HepG2 (cell line): ENCODE results near the gene RASSF7. TPM values are rescaled to one million over a fixed set of nuclear protein-coding genes. Genes with fewer than 3 reads are reported as not detected.

Experiments used
- ARHGAP35 ChIP-seq: sonication (generic); formaldehyde crosslinking; IDR thresholded peaks from 2 replicates; pipeline ENCODE4 v1.9.0; 2022; ENCODE audit warnings: mild to moderate bottlenecking, inconsistent platforms, moderate library complexity, missing genetic modification reagents, borderline replicate concordance
- ARID2 ChIP-seq: sonication (generic); formaldehyde crosslinking; IDR thresholded peaks from 2 replicates; pipeline ENCODE4 v1.8.1; 2022; ENCODE audit warnings: mild to moderate bottlenecking, missing genetic modification reagents, borderline replicate concordance
- CEBPB ChIP-seq: IDR thresholded peaks from 2 replicates; pipeline ENCODE4 v1.6.1; 2011; ENCODE audit warnings: low read depth, low read length, improper control_type of control experiment, borderline replicate concordance
- DNMT1 ChIP-seq: sonication (generic); formaldehyde crosslinking; IDR thresholded peaks from 2 replicates; pipeline ENCODE4 v1.5.1; 2020; ENCODE audit warnings: mild to moderate bottlenecking, missing genetic modification reagents
- KAT8 ChIP-seq: IDR thresholded peaks from 2 replicates; pipeline ENCODE4 v1.6.1; 2016; ENCODE audit warnings: missing genetic modification reagents, missing compliant biosample characterization
- MBNL3 ChIP-seq: fragments of 250-450 bp; sonication (Bioruptor Pico); conservative IDR thresholded peaks from 2 replicates; pipeline ENCODE4 v1.8.0; 2022; ENCODE audit warnings: mild to moderate bottlenecking, inconsistent platforms
- NFAT5 ChIP-seq: sonication (generic); formaldehyde crosslinking; IDR thresholded peaks from 2 replicates; pipeline ENCODE4 v1.4.0; 2020; ENCODE audit warnings: missing genetic modification reagents
- NFE2 ChIP-seq: sonication (generic); formaldehyde crosslinking; IDR thresholded peaks from 2 replicates; pipeline ENCODE4 v1.4.0; 2020; ENCODE audit warnings: missing genetic modification reagents
- NR2C2 ChIP-seq: sonication (generic); formaldehyde crosslinking; IDR thresholded peaks from 2 replicates; pipeline ENCODE4 v1.4.0; 2020; ENCODE audit warnings: missing genetic modification reagents, mild to moderate bottlenecking, moderate library complexity, borderline replicate concordance
- PHB2 ChIP-seq: fragments of 450-650 bp; IDR thresholded peaks from 2 replicates; pipeline ENCODE4 v1.6.1; 2018; ENCODE audit not compliant: partially characterized antibody
- POGZ ChIP-seq: sonication (generic); formaldehyde crosslinking; IDR thresholded peaks from 2 replicates; pipeline ENCODE4 v1.4.0; 2020; ENCODE audit warnings: mild to moderate bottlenecking, missing genetic modification reagents
- STAT5B ChIP-seq: sonication (generic); formaldehyde crosslinking; IDR thresholded peaks from 2 replicates; pipeline ENCODE4 v1.4.0; 2020; ENCODE audit warnings: missing genetic modification reagents
- TARDBP ChIP-seq: sonication (generic); formaldehyde crosslinking; IDR thresholded peaks from 2 replicates; pipeline ENCODE4 v1.8.0; 2022; ENCODE audit warnings: mild to moderate bottlenecking, missing genetic modification reagents
- ZFAT ChIP-seq: sonication (generic); formaldehyde crosslinking; conservative IDR thresholded peaks from 2 replicates; pipeline ENCODE4 v1.8.1; 2023; ENCODE audit warnings: missing genetic modification reagents, inconsistent platforms
- ZNF260 ChIP-seq: sonication (generic); formaldehyde crosslinking; IDR thresholded peaks from 2 replicates; pipeline ENCODE4 v1.4.0; 2020; ENCODE audit warnings: missing genetic modification reagents, low read depth, mild to moderate bottlenecking, borderline replicate concordance
- ZNF543 ChIP-seq: sonication (generic); formaldehyde crosslinking; IDR thresholded peaks from 2 replicates; pipeline ENCODE4 v1.4.0; 2020; ENCODE audit warnings: mild to moderate bottlenecking, missing genetic modification reagents
- ZNF891 ChIP-seq: sonication (generic); formaldehyde crosslinking; IDR thresholded peaks from 2 replicates; pipeline ENCODE4 v1.5.0; 2020; ENCODE audit warnings: mild to moderate bottlenecking, missing genetic modification reagents
- polyA plus RNA-seq, 8 experiments: library from polyadenylated mRNA; depleted of rRNA in 3 of 8; stranded (reverse) in 7 of 8; unstranded in 1 of 8; fragments of >200 nt; fragmentation: Illumina TruSeq in 4 of 8; extraction: Trizol in 4 of 8; gene quantifications; 2 replicates each; pipeline versions ENCODE4 v1.2.1 to v1.2.3, GENCODE V29; 2011 to 2016; ENCODE audit warnings: low read depth in 4 of 8, missing spikeins in 1 of 8, mixed read lengths in 1 of 8; ENCODE audit not compliant: insufficient read depth in 1 of 8
- total RNA-seq, 5 experiments: library from RNA; depleted of rRNA; stranded (reverse); fragments of >200 nt; fragmentation: Illumina TruSeq; extraction: Trizol; gene quantifications; 2 replicates each; pipeline ENCODE4 v1.2.3, GENCODE V29; 2016; ENCODE audit warnings: low read depth in 1 of 5
- TF ChIP-seq, protein P1 (sequence below): sonication (generic); formaldehyde crosslinking; IDR thresholded peaks from 2 replicates; pipeline ENCODE4 v1.5.0; 2020; ENCODE audit warnings: missing genetic modification reagents
- TF ChIP-seq, protein P2 (sequence below): sonication (generic); formaldehyde crosslinking; IDR thresholded peaks from 2 replicates; pipeline ENCODE4 v1.9.0; 2022; ENCODE audit warnings: low read depth, missing genetic modification reagents
- TF ChIP-seq, protein P3 (sequence below): sonication (generic); formaldehyde crosslinking; IDR thresholded peaks from 2 replicates; pipeline ENCODE4 v1.8.0; 2022; ENCODE audit warnings: mild to moderate bottlenecking, missing genetic modification reagents; ENCODE audit not compliant: insufficient replicate concordance

RASSF7 gene
- total and polyA plus RNA-seq, 2 of the 13 experiments (the other 11 are each of a cell fraction or from before 2014, with no cell fraction given): 20.2 to 28.6 TPM

- TF ChIP-seq ARID2: no peak
- no peak for TF ChIP-seq NFAT5 (CRISPR knock-in tag)
- TF ChIP-seq, protein P1, sequence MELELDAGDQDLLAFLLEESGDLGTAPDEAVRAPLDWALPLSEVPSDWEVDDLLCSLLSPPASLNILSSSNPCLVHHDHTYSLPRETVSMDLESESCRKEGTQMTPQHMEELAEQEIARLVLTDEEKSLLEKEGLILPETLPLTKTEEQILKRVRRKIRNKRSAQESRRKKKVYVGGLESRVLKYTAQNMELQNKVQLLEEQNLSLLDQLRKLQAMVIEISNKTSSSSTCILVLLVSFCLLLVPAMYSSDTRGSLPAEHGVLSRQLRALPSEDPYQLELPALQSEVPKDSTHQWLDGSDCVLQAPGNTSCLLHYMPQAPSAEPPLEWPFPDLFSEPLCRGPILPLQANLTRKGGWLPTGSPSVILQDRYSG (CRISPR knock-in tag): no peak
- TF ChIP-seq DNMT1 (CRISPR knock-in tag): peak; percentile 17; the same call in 1 of the 2 replicates
- no peak for TF ChIP-seq ARHGAP35 (CRISPR knock-in tag)
- TF ChIP-seq POGZ (CRISPR knock-in tag): no peak
- no peak for TF ChIP-seq ZNF891 (CRISPR knock-in tag)
- no peak; the same call in 1 of the 2 replicates for TF ChIP-seq KAT8 (CRISPR knock-in tag)
- no peak for TF ChIP-seq ZFAT (CRISPR knock-in tag)
- TF ChIP-seq ZNF260 (CRISPR knock-in tag): no peak
- TF ChIP-seq NFE2 (CRISPR knock-in tag): no peak
- TF ChIP-seq, protein P2, sequence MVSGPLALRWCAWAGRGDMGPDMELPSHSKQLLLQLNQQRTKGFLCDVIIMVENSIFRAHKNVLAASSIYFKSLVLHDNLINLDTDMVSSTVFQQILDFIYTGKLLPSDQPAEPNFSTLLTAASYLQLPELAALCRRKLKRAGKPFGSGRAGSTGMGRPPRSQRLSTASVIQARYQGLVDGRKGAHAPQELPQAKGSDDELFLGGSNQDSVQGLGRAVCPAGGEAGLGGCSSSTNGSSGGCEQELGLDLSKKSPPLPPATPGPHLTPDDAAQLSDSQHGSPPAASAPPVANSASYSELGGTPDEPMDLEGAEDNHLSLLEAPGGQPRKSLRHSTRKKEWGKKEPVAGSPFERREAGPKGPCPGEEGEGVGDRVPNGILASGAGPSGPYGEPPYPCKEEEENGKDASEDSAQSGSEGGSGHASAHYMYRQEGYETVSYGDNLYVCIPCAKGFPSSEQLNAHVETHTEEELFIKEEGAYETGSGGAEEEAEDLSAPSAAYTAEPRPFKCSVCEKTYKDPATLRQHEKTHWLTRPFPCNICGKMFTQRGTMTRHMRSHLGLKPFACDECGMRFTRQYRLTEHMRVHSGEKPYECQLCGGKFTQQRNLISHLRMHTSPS (CRISPR knock-in tag): peak; percentile 82
- no peak for TF ChIP-seq STAT5B (CRISPR knock-in tag)
- 0 out of 2 replicates have a peak, but pooled peaks have one; percentile 34 for TF ChIP-seq TARDBP (CRISPR knock-in tag)
- TF ChIP-seq PHB2: no peak
- TF ChIP-seq NR2C2: peak; percentile 40; the same call in 1 of the 2 replicates
- TF ChIP-seq CEBPB: no peak
- TF ChIP-seq, protein P3, sequence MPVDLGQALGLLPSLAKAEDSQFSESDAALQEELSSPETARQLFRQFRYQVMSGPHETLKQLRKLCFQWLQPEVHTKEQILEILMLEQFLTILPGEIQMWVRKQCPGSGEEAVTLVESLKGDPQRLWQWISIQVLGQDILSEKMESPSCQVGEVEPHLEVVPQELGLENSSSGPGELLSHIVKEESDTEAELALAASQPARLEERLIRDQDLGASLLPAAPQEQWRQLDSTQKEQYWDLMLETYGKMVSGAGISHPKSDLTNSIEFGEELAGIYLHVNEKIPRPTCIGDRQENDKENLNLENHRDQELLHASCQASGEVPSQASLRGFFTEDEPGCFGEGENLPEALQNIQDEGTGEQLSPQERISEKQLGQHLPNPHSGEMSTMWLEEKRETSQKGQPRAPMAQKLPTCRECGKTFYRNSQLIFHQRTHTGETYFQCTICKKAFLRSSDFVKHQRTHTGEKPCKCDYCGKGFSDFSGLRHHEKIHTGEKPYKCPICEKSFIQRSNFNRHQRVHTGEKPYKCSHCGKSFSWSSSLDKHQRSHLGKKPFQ (CRISPR knock-in tag): no peak
- no peak for TF ChIP-seq ZNF543 (CRISPR knock-in tag)
- TF ChIP-seq MBNL3 (CRISPR knock-in tag): no peak
Measured at GRCh38 chr11:561148-562003, 606 bp downstream of the RASSF7 start (continued).
